ENCODE results near the gene CPNE2. TPM values are rescaled to one million over a fixed set of nuclear protein-coding genes. Genes with fewer than 3 reads are reported as not detected.

CPNE2 gene
- total RNA-seq, 1 donor from 2014 or later: 64.5 TPM

DNA sequence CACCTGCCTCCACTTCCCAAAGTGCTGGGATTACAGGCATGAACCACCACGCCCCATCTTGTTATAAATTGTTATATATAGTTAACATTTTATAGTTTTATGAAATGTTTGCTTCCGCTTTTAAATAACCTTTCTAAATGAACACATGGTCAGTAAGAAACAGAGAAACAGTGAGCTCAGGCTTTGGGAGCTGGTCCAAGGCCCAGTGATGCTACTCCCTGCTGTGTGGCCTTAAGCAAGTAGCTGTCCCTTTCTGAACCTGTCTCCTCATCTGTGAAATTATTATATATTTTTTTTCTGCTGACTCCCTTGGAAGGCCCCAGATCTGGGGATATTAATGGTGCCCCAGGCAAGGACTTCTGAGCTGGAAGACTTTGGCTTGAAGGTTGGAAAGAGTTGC lies 19.0 kb downstream of the CPNE2 start:
- no peaks in the 10 kb centered on the region for H3K9me3 ChIP-seq
- peaks cover 3% of the 10 kb centered on the region for H3K4me1 ChIP-seq
- no peak for ATAC-seq
- no peak for DNase-seq
- peaks cover 17% of the 10 kb centered on the region for H3K36me3 ChIP-seq
- H3K4me3 ChIP-seq: no peak overlapping the region
- H3K27ac ChIP-seq: no peak overlapping the region
- intact Hi-C loops (cut with DNase I): no loop called here
- TF ChIP-seq, protein P1, sequence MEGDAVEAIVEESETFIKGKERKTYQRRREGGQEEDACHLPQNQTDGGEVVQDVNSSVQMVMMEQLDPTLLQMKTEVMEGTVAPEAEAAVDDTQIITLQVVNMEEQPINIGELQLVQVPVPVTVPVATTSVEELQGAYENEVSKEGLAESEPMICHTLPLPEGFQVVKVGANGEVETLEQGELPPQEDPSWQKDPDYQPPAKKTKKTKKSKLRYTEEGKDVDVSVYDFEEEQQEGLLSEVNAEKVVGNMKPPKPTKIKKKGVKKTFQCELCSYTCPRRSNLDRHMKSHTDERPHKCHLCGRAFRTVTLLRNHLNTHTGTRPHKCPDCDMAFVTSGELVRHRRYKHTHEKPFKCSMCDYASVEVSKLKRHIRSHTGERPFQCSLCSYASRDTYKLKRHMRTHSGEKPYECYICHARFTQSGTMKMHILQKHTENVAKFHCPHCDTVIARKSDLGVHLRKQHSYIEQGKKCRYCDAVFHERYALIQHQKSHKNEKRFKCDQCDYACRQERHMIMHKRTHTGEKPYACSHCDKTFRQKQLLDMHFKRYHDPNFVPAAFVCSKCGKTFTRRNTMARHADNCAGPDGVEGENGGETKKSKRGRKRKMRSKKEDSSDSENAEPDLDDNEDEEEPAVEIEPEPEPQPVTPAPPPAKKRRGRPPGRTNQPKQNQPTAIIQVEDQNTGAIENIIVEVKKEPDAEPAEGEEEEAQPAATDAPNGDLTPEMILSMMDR (IDR thresholded peaks at IDR 0.05): no peak
- no peaks in the 10 kb centered on the region for H3K27me3 ChIP-seq

DNA sequence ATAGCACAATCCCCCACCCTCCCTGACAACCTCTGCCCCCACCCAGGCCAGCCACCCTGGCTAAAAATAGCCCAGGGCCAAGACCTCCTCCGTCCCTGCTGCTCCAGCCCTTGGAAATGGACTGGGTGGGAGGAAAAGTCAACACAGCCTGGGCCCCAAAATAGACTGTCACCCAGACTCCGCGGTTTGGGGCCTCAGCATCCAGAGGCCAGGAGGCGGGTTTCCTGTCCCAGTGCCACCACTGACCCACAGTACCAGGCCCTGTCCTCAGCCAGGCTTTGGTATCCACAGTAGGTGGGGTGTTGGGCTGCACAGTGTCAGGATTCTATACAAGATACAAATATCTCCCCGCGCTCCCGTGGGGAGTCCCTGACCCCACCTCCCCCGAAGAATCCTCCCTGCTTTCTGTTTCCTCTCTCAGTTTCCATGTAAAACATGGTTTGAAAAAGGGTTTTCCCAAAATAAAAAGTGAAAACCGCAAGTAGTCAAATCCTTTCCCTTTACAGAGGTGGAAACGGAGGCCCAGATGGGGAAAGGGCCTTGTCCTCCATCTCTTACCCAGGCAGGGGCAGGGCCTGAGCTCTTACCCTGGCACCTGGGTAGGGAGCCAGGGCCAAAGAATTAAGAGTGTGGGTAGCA lies 20.1 kb downstream of the CPNE2 start:
- H3K36me3 ChIP-seq: peaks cover 27% of the 10 kb centered on the region
- H3K4me3 ChIP-seq: no peak overlapping the region
- no peak for ATAC-seq
- TF ChIP-seq, protein P1 (IDR thresholded peaks at IDR 0.05): no peak
- intact Hi-C loops (cut with DNase I): no loop called here
- no peak for DNase-seq
- H3K27me3 ChIP-seq: no peaks in the 10 kb centered on the region
- H3K27ac ChIP-seq: no peak overlapping the region
- H3K9me3 ChIP-seq: no peaks in the 10 kb centered on the region
- H3K4me1 ChIP-seq: peaks cover 3% of the 10 kb centered on the region

DNA sequence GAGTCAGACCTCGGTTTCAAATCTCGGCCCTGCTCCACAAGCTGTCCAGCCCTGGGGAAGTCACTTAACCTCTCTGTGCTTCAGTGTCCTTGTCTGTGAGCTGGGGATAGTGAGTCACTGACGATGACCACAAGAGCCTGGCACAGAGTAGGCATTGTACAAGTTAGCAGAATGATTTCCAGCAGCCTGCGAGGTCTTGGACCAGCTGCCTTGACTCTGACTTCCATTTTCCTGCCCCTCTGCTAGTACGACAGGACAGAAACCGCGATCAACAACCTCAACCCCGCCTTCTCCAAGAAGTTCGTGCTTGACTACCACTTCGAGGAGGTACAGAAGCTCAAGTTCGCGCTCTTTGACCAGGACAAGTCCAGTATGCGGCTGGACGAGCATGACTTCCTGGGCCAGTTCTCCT lies 20.7 kb downstream of the CPNE2 start:
- Histone ChIP-seq H3K9me3 (no peaks in the 10 kb centered on the region), H3K27me3 (no peaks in the 10 kb centered on the region), H3K27ac (no peak overlapping the region), H3K36me3 (peaks cover 31% of the 10 kb centered on the region), H3K4me3 (no peak overlapping the region), H3K4me1 (peaks cover 3% of the 10 kb centered on the region)
- intact Hi-C loops (cut with DNase I): no loop called here
- DNase-seq: no peak
- ATAC-seq: no peak
- TF ChIP-seq, protein P1 (IDR thresholded peaks at IDR 0.05): no peak

DNA sequence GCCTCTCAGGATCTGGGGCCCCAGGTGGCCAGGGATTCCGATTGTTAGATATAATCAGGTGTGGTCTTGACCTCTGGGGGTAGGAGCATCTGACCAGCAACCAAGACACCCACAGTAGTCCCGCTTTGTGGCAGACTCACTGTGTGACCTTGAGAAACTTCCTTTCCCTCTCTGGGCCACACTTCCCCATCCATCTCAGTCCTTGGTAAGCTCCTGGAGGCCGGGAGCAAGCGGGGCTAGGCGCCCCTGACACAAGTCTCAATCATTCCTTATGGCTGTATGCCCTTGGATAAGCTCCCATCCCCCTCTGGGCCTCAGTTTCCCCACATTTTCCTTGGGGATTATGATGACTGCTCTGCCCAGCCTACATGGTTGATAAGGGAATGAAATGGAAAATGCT lies 21.3 kb downstream of the CPNE2 start:
- ATAC-seq: no peak
- no peak for DNase-seq
- H3K27ac ChIP-seq: no peak overlapping the region
- no peaks in the 10 kb centered on the region for H3K27me3 ChIP-seq
- no peaks in the 10 kb centered on the region for H3K9me3 ChIP-seq
- H3K4me3 ChIP-seq: no peak overlapping the region
- intact Hi-C loops (cut with DNase I): no loop called here
- TF ChIP-seq, protein P1 (IDR thresholded peaks at IDR 0.05): no peak
- peaks cover 3% of the 10 kb centered on the region for H3K4me1 ChIP-seq
- peaks cover 31% of the 10 kb centered on the region for H3K36me3 ChIP-seq

DNA sequence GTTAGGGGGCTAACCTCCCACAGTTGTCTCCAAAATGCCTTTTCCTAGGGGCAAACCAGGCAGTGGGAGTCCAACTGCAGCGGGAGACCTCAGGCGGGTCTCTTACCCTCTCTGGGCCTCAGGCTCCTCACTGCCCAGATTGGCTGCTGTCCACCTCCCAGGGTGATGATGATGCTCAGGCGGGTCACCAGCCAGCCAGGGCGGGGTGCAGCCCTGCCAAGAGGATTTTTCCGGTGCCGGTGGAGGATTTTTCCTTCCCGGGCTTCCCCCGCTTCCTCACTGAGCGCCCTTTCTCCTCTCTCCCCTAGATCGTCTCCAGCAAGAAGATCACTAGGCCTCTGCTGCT lies 22.8 kb downstream of the CPNE2 start:
- Histone ChIP-seq H3K9me3 (no peaks in the 10 kb centered on the region), H3K27me3 (no peaks in the 10 kb centered on the region), H3K4me1 (peaks cover 3% of the 10 kb centered on the region), H3K4me3 (no peak overlapping the region), H3K27ac (no peak overlapping the region), H3K36me3 (peaks cover 31% of the 10 kb centered on the region)
- no peak for DNase-seq
- TF ChIP-seq, protein P1 (IDR thresholded peaks at IDR 0.05): no peak
- ATAC-seq: no peak
- intact Hi-C loops (cut with DNase I): no loop called here
